HG03442 (cell line): Measurements from ENCODE around the gene TMEM222.
"Not testable (repeated sequence)": the region's sequence is repeated elsewhere in the genome, so short reads cannot be mapped to it uniquely, and the experiment has no call there.

ENCODE experiments used
- ATAC-seq: cut with Tn5 transposase; IDR thresholded peaks from one replicate; pipeline ENCODE4 v1.9.1; 2021; ENCODE audit warnings: mild to moderate bottlenecking, moderate library complexity; ENCODE audit not compliant: unreplicated experiment

Gene TMEM222

GRCh38 chr1:27377760-27378495 lies 56.0 kb downstream of the TMEM222 start:
- ATAC-seq = no peak

GRCh38 chr1:27379564-27380122 lies 57.7 kb downstream of the TMEM222 start:
- no peak for ATAC-seq

- no peak for ATAC-seq
Observed at GRCh38 chr1:27380224-27380623, 58.3 kb downstream of the TMEM222 start.

GRCh38 chr1:27380766-27381733 lies 59.1 kb downstream of the TMEM222 start:
- no peak for ATAC-seq

- no peak for ATAC-seq
Observed at GRCh38 chr1:27381969-27382762, 60.2 kb downstream of the TMEM222 start.

GRCh38 chr1:27383039-27383605 lies 61.2 kb downstream of the TMEM222 start, which contains the start of gene CD164L2:
CD164L2 (minus strand) TSS chr1:27383333; CDS start chr1:27383239, 94 bp downstream.
- ATAC-seq = no peak

- ATAC-seq = no peak
Observed at GRCh38 chr1:27383661-27384060, 61.7 kb downstream of the TMEM222 start.

- ATAC-seq = not testable (repeated sequence)
Observed at GRCh38 chr1:27384797-27385196, 62.8 kb downstream of the TMEM222 start.
